HepG2 (cell line): Measurements from ENCODE around the gene ZNF217. TPM values are rescaled to one million over a fixed set of nuclear protein-coding genes. Genes with fewer than 3 reads are reported as not detected.

Source experiments
- AHR ChIP-seq: IDR thresholded peaks from 2 replicates; pipeline ENCODE4 v1.6.1; 2018; ENCODE audit warnings: missing genetic modification reagents, missing compliant biosample characterization
- CBX5 ChIP-seq: sonication (generic); formaldehyde crosslinking; IDR thresholded peaks from 2 replicates; pipeline ENCODE4 v1.4.0; 2020; ENCODE audit warnings: missing genetic modification reagents, borderline replicate concordance
- CEBPB ChIP-seq: IDR thresholded peaks from 2 replicates; pipeline ENCODE4 v1.6.1; 2011; ENCODE audit warnings: low read depth, low read length, improper control_type of control experiment, borderline replicate concordance
- FOXM1 ChIP-seq: sonication (generic); formaldehyde crosslinking; IDR thresholded peaks from 2 replicates; pipeline ENCODE4 v1.5.0; 2020; ENCODE audit warnings: missing genetic modification reagents
- GATAD2A ChIP-seq: IDR thresholded peaks from 2 replicates; pipeline ENCODE4 v1.6.1; 2016
- GPN1 ChIP-seq: sonication (generic); formaldehyde crosslinking; IDR thresholded peaks from 2 replicates; pipeline ENCODE4 v1.5.1; 2020; ENCODE audit warnings: missing genetic modification reagents, borderline replicate concordance
- HMG20B ChIP-seq: conservative IDR thresholded peaks from 2 replicates; pipeline ENCODE4 v1.6.1; 2016; ENCODE audit warnings: missing genetic modification reagents, missing compliant biosample characterization
- HOXD1 ChIP-seq: sonication (generic); formaldehyde crosslinking; IDR thresholded peaks from 2 replicates; pipeline ENCODE4 v1.5.0; 2020; ENCODE audit warnings: missing genetic modification reagents
- KDM5A ChIP-seq: fragments of 200-600 bp; sonication (generic); IDR thresholded peaks from 2 replicates; pipeline ENCODE4 v1.7.0; 2018; ENCODE audit warnings: antibody characterized with exemption, mild to moderate bottlenecking, low read length, borderline replicate concordance
- MXD4 ChIP-seq: IDR thresholded peaks from 2 replicates; pipeline ENCODE4 v1.6.1; 2016; ENCODE audit warnings: mild to moderate bottlenecking, missing biosample characterization, missing genetic modification reagents
- MXI1 ChIP-seq: IDR thresholded peaks from 3 replicates; pipeline ENCODE4 v1.6.1; 2012; ENCODE audit warnings: low read depth, low read length, inconsistent platforms, borderline replicate concordance
- MYNN ChIP-seq: sonication (generic); formaldehyde crosslinking; IDR thresholded peaks from 2 replicates; pipeline ENCODE4 v1.4.0; 2020; ENCODE audit warnings: mild to moderate bottlenecking, low read depth, missing genetic modification reagents
- NCOA1 ChIP-seq: sonication (generic); formaldehyde crosslinking; IDR thresholded peaks from 2 replicates; pipeline ENCODE4 v1.9.0; 2021; ENCODE audit warnings: missing genetic modification reagents
- NONO ChIP-seq, 2 experiments: fragments of 450-650 bp in 1 of 2; sonication (generic) in 1 of 2; formaldehyde crosslinking in 1 of 2; IDR thresholded peaks in 1 of 2; conservative IDR thresholded peaks in 1 of 2; 2 replicates each; pipeline versions ENCODE4 v1.6.1 to v1.8.0; 2017 to 2022; ENCODE audit warnings: mild to moderate bottlenecking in 1 of 2, missing genetic modification reagents in 1 of 2, moderate library complexity in 1 of 2
- NR2C2 ChIP-seq: sonication (generic); formaldehyde crosslinking; IDR thresholded peaks from 2 replicates; pipeline ENCODE4 v1.4.0; 2020; ENCODE audit warnings: missing genetic modification reagents, mild to moderate bottlenecking, moderate library complexity, borderline replicate concordance
- POLR2A ChIP-seq, 2 experiments: IDR thresholded peaks; 2 replicates each; pipeline ENCODE4 v1.6.1; 2011; ENCODE audit warnings: low read depth in 2 of 2, low read length in 2 of 2, mild to moderate bottlenecking in 1 of 2, moderate library complexity in 1 of 2; ENCODE audit not compliant: insufficient read depth in 1 of 2
- RELA ChIP-seq: sonication (generic); formaldehyde crosslinking; IDR thresholded peaks from 2 replicates; pipeline ENCODE4 v1.4.0; 2020; ENCODE audit warnings: missing genetic modification reagents
- SIN3B ChIP-seq: fragments of 150-350 bp; IDR thresholded peaks from 2 replicates; pipeline ENCODE4 v1.6.1; 2014; ENCODE audit warnings: low read length
- SNAI1 ChIP-seq: sonication (generic); formaldehyde crosslinking; IDR thresholded peaks from 2 replicates; pipeline ENCODE4 v1.5.0; 2020; ENCODE audit warnings: mild to moderate bottlenecking, missing genetic modification reagents, borderline replicate concordance
- SP2 ChIP-seq: sonication (generic); formaldehyde crosslinking; IDR thresholded peaks from 2 replicates; pipeline ENCODE4 v1.5.1; 2020; ENCODE audit warnings: mild to moderate bottlenecking, missing genetic modification reagents
- SP4 ChIP-seq: sonication (generic); formaldehyde crosslinking; IDR thresholded peaks from 2 replicates; pipeline ENCODE4 v1.8.1; 2023; ENCODE audit warnings: mild to moderate bottlenecking, missing genetic modification reagents
- USF2 ChIP-seq, 2 experiments: sonication (generic) in 1 of 2; formaldehyde crosslinking in 1 of 2; IDR thresholded peaks; 2 replicates each; pipeline versions ENCODE4 v1.5.1 to v1.6.1; 2011 to 2020; ENCODE audit warnings: borderline replicate concordance in 1 of 2, low read depth in 1 of 2, low read length in 1 of 2, mild to moderate bottlenecking in 1 of 2, missing genetic modification reagents in 1 of 2, moderate library complexity in 1 of 2
- ZBTB38 ChIP-seq: sonication (generic); formaldehyde crosslinking; IDR thresholded peaks from 2 replicates; pipeline ENCODE4 v1.5.1; 2020; ENCODE audit warnings: mild to moderate bottlenecking, missing genetic modification reagents
- ZC3H13 ChIP-seq: sonication (generic); formaldehyde crosslinking; IDR thresholded peaks from 2 replicates; pipeline ENCODE4 v1.8.1; 2023; ENCODE audit warnings: mild to moderate bottlenecking, missing genetic modification reagents, moderate library complexity
- ZNF143 ChIP-seq: sonication (generic); formaldehyde crosslinking; IDR thresholded peaks from 2 replicates; pipeline ENCODE4 v1.4.0; 2020; ENCODE audit warnings: missing genetic modification reagents
- ZNF430 ChIP-seq: sonication (generic); formaldehyde crosslinking; IDR thresholded peaks from 2 replicates; pipeline ENCODE4 v1.9.0; 2021; ENCODE audit warnings: mild to moderate bottlenecking, missing genetic modification reagents
- ZNF557 ChIP-seq: sonication (generic); formaldehyde crosslinking; IDR thresholded peaks from 2 replicates; pipeline ENCODE4 v1.4.0; 2020; ENCODE audit warnings: missing genetic modification reagents
- ZNF703 ChIP-seq: sonication (generic); formaldehyde crosslinking; IDR thresholded peaks from 2 replicates; pipeline ENCODE4 v1.5.1; 2020; ENCODE audit warnings: missing genetic modification reagents, mild to moderate bottlenecking, moderate library complexity, borderline replicate concordance
- ZNF841 ChIP-seq: sonication (generic); formaldehyde crosslinking; IDR thresholded peaks from 2 replicates; pipeline ENCODE4 v1.8.1; 2023; ENCODE audit warnings: missing genetic modification reagents, borderline replicate concordance
- ZSCAN30 ChIP-seq: sonication (generic); formaldehyde crosslinking; IDR thresholded peaks from 2 replicates; pipeline ENCODE4 v1.5.0; 2020; ENCODE audit warnings: mild to moderate bottlenecking, missing genetic modification reagents
- polyA plus RNA-seq, 8 experiments: library from polyadenylated mRNA; depleted of rRNA in 3 of 8; stranded (reverse) in 7 of 8; unstranded in 1 of 8; fragments of >200 nt; fragmentation: Illumina TruSeq in 4 of 8; extraction: Trizol in 4 of 8; gene quantifications; 2 replicates each; pipeline versions ENCODE4 v1.2.1 to v1.2.3, GENCODE V29; 2011 to 2016; ENCODE audit warnings: low read depth in 4 of 8, missing spikeins in 1 of 8, mixed read lengths in 1 of 8; ENCODE audit not compliant: insufficient read depth in 1 of 8
- total RNA-seq, 5 experiments: library from RNA; depleted of rRNA; stranded (reverse); fragments of >200 nt; fragmentation: Illumina TruSeq; extraction: Trizol; gene quantifications; 2 replicates each; pipeline ENCODE4 v1.2.3, GENCODE V29; 2016; ENCODE audit warnings: low read depth in 1 of 5

Gene ZNF217
- total and polyA plus RNA-seq, 2 of the 13 experiments (the other 11 are each of a cell fraction or from before 2014, with no cell fraction given), result 22.3 to 29.8 TPM

GRCh38 chr20:53578492-53579222 lies 15.0 kb downstream of the ZNF217 start (continued):
- TF ChIP-seq ZNF143 (CRISPR knock-in tag) (no peak), FOXM1 (CRISPR knock-in tag) (no peak), KDM5A (peak; percentile 43; the same call in 1 of the 2 replicates), HOXD1 (CRISPR knock-in tag) (0 out of 2 replicates have a peak, but pooled peaks have one; percentile 17), USF2 (IDR thresholded peaks at IDR 0.05; ENCODE audit: low read depth, low read length) (no peak), USF2 (CRISPR knock-in tag; IDR thresholded peaks at IDR 0.05; ENCODE audit: borderline replicate concordance) (peak; percentile 55; the same call in 1 of the 2 replicates), MXD4 (CRISPR knock-in tag) (no peak; the same call in 1 of the 2 replicates), MYNN (CRISPR knock-in tag) (0 out of 2 replicates have a peak, but pooled peaks have one; percentile 62), ZNF703 (no peak), POLR2A (IDR thresholded peaks at IDR 0.05; ENCODE audit: insufficient read depth in 1 of 2, low read depth in 2 of 2, low read length in 2 of 2) (peak in 1 of 2 experiments; percentile 34; a peak in 1 of 4 replicates), ZC3H13 (CRISPR knock-in tag) (0 out of 2 replicates have a peak, but pooled peaks have one; percentile 34), ZNF841 (no peak), NCOA1 (CRISPR knock-in tag) (no peak), MXI1 (peak; percentile 29; the same call in 1 of the 3 replicates), SNAI1 (CRISPR knock-in tag) (0 out of 2 replicates have a peak, but pooled peaks have one; percentile 57), GPN1 (CRISPR knock-in tag) (no peak), CBX5 (0 out of 2 replicates have a peak, but pooled peaks have one; percentile 40), HMG20B (peak; percentile 70; the same call in 1 of the 2 replicates), RELA (CRISPR knock-in tag) (no peak), GATAD2A (CRISPR knock-in tag) (peak; percentile 57; the same call in 1 of the 2 replicates), CEBPB (peak; percentile 85), ZSCAN30 (CRISPR knock-in tag) (no peak), SIN3B (0 out of 2 replicates have a peak, but pooled peaks have one; percentile 29), NR2C2 (CRISPR knock-in tag) (no peak), ZNF557 (CRISPR knock-in tag) (no peak), SP4 (CRISPR knock-in tag) (no peak), SP2 (CRISPR knock-in tag) (no peak), ZBTB38 (CRISPR knock-in tag) (no peak), ZNF430 (no peak), NONO (IDR thresholded peaks at IDR 0.05) (no peak), NONO (CRISPR knock-in tag; conservative IDR thresholded peaks at IDR 0.05) (peak; percentile 53; the same call in 1 of the 2 replicates), AHR (CRISPR knock-in tag) (no peak)
